Measurements from ENCODE around the gene SYCP3.

DNA sequence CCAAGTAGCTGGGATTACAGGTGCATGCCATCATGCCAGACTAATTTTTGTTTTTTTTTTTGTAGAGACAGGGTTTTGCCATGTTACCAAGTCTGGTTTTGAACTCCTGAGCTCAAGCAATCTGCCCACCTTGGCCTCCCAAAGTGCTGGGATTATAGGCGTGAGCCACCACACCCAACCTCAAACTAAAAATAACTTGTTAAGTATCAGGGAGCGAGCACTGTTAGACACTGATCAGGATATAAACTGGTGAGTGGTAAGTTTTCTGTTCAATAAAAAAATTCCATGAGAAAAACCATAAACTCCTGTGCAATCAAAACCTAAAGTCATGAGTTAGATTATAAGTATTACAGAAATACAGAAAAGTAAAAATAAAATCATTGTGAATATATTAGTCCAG, 44.6 kb upstream of the SYCP3 start:
- TF ChIP-seq EZH2 (IDR thresholded peaks at IDR 0.05; ENCODE audit: insufficient read depth, low read length): no peak
- TF ChIP-seq, protein P1, sequence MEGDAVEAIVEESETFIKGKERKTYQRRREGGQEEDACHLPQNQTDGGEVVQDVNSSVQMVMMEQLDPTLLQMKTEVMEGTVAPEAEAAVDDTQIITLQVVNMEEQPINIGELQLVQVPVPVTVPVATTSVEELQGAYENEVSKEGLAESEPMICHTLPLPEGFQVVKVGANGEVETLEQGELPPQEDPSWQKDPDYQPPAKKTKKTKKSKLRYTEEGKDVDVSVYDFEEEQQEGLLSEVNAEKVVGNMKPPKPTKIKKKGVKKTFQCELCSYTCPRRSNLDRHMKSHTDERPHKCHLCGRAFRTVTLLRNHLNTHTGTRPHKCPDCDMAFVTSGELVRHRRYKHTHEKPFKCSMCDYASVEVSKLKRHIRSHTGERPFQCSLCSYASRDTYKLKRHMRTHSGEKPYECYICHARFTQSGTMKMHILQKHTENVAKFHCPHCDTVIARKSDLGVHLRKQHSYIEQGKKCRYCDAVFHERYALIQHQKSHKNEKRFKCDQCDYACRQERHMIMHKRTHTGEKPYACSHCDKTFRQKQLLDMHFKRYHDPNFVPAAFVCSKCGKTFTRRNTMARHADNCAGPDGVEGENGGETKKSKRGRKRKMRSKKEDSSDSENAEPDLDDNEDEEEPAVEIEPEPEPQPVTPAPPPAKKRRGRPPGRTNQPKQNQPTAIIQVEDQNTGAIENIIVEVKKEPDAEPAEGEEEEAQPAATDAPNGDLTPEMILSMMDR (IDR thresholded peaks at IDR 0.05; ENCODE audit: insufficient read depth, low read depth, low read length): no peak

Data from astrocyte (in vitro differentiated cells and primary cell).